Muscle layer of colon (tissue), 2 donors: ENCODE results near the gene SLC22A23.

ENCODE experiments used
- H3K27ac ChIP-seq: one replicate; pipeline ENCODE4 v1.7.0; 2013; ENCODE audit warnings: low read depth, mild to moderate bottlenecking, low read length, moderate library complexity
- H3K27me3 ChIP-seq, 2 donors: one replicate each; pipeline ENCODE4 v1.7.0; 2013; ENCODE audit warnings: low read length in 2 of 2, mild to moderate bottlenecking in 2 of 2; ENCODE audit not compliant: insufficient read depth in 2 of 2, control insufficient read depth in 1 of 2
- H3K36me3 ChIP-seq: one replicate; pipeline ENCODE4 v1.7.0; 2013; ENCODE audit warnings: mild to moderate bottlenecking, low read length; ENCODE audit not compliant: insufficient read depth
- H3K4me1 ChIP-seq: one replicate; pipeline ENCODE4 v1.7.0; 2013; ENCODE audit warnings: mild to moderate bottlenecking, low read length; ENCODE audit not compliant: insufficient read depth
- H3K4me3 ChIP-seq, 2 donors: one replicate each; pipeline ENCODE4 v1.7.0; 2013; ENCODE audit warnings: low read length in 2 of 2, low read depth in 1 of 2, mild to moderate bottlenecking in 1 of 2, moderate library complexity in 1 of 2
- H3K9ac ChIP-seq: one replicate; pipeline ENCODE4 v1.7.0; 2013; ENCODE audit warnings: low read length
- H3K9me3 ChIP-seq: one replicate; pipeline ENCODE4 v1.7.0; 2013; ENCODE audit warnings: mild to moderate bottlenecking, low read length
- donor health status: abdominal sarcoma.
- donor health status: Adenocarcinoma of cecum.

The SLC22A23 gene

DNA sequence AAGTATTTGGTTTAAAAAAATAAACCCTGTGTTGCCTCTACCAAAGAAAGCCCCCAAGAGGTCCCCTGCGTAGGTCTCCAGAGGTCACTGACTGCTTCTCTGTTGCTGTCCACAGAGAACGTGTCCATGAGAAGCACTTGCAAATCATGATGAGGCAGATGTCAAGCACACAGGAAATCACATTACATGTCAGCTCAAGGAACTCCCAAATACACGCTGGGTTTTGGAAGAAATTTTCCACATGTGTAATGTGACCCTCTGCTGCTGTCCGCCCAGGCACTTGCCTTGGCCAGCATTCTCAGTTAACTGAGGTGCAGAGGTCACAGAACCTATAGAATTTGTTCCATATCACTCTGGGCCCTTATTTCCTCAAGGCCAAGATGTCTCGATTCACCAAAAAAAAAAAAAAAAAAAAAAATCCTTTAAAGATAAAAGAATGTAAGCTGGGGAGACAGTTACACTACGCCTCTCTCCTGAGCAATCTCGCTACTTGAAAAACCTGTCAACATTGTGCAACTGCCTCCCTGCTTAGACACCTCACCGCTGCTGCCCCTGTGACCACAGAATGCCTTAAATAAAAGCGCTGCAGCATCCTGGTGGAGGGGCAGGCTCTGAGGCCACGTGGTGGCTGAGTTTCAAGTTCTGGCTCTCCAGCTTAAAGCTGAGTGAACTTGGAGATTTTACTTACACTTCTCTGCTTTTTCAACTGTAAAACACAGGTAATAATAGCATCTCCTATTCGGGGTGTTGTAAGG is 42.3 kb downstream of the SLC22A23 start:
- no peaks in the 10 kb centered on the region for H3K36me3 ChIP-seq
- no peaks in the 10 kb centered on the region for H3K4me1 ChIP-seq
- no peaks in the 10 kb centered on the region for H3K27me3 ChIP-seq
- no peak overlapping the region for H3K9ac ChIP-seq
- H3K9me3 ChIP-seq, result no peaks in the 10 kb centered on the region
- H3K27ac ChIP-seq, result no peak overlapping the region
- no peak overlapping the region for H3K4me3 ChIP-seq

DNA sequence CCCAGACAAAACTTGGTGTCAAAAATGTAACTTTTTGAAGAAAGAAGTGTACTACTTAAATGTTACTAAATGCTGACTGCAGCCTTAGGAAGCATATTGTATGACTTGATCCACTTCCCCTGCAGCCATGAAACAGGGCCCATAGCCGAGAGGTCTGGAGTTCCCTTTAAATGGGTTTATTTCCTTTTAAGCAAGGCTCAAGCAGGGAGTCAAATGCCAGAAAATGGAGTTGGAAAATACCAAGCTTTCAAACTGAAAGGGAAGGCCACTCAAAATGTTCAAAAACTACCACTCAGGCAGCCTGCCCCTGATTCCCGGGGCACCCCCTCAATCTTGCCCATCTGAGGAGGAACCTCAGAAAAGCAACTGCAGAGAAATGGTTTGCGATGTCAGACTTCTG is 43.3 kb downstream of the SLC22A23 start:
- no peaks in the 10 kb centered on the region for H3K9me3 ChIP-seq
- no peak overlapping the region for H3K27ac ChIP-seq
- H3K4me3 ChIP-seq, result no peak overlapping the region
- no peak overlapping the region for H3K9ac ChIP-seq
- no peaks in the 10 kb centered on the region for H3K27me3 ChIP-seq
- H3K36me3 ChIP-seq, result no peaks in the 10 kb centered on the region
- no peaks in the 10 kb centered on the region for H3K4me1 ChIP-seq

DNA sequence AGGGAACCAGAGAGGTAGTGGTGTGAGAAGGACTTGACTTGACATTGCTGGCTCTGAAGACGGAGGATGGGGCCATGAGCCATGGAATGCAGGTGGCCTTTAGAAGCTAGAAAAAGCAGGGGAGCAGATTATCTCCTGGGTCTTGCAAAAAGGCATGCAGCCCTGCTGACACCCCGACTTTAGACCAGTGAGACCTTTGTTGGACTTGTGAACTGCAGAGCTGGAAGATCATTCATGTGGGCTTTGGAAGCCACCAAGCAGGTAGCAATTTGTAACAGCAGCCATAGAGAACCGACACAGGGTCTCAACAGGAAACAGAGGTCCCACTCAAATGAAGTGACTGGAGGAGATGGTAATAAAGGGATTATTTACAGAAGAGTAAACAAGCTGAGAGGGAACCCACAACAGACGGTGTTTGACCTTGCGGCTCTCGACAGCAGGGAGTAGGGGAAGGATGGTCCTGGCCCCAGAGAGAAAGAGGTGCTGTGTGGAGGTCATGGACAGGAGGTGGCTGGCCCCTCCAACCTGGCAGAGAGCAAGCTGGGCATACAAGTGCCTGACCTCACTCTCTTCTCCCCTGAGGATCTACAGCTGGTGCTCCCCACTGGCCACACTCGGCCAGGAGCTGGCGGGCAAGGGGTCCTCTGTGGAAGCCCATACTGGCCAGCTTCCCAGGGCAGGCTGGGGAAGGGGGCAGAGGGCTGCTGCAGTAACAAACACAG is 43.9 kb downstream of the SLC22A23 start:
- Histone ChIP-seq H3K4me1 (no peaks in the 10 kb centered on the region), H3K36me3 (no peaks in the 10 kb centered on the region), H3K27me3 (no peaks in the 10 kb centered on the region), H3K4me3 (no peak overlapping the region), H3K9me3 (no peaks in the 10 kb centered on the region), H3K27ac (no peak overlapping the region), H3K9ac (no peak overlapping the region)

DNA sequence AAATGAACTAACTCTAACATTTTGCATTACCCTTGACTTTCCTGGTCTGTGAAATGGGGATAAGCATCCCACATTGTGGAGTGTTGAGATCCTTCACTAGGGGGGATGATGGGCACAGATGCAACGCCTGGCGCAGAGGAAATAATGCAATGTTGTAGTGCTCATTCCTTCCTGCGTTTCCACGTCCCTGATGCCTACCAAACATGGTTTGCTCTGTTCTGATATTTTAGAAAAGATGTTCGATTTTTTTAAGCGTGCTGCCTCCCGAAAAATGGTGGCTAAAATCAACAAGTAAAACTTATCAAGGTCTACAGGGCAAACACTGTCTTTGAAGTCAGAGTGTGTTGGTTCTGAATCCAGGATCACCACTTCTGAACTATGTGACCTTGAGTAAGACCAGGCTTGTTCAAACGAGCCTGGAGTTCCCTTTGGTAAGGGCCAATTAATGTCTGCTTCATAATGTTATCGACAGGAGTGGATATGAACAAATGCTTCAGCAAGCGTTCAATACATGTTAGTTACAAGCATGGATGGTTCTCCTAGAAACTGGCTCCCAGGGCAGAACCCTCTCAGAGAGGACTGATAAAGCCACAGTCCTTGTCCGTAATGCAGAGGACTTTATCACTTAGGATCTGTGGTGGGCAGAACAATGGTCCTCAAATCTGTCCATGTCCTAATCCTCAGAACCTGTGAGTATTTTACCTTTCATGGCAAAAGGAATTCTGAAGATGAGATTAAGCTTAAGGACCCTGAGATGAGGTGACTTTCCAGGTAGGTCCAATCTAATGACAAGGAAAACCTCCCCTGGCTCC is 44.7 kb downstream of the SLC22A23 start:
- Histone ChIP-seq H3K27me3 (no peaks in the 10 kb centered on the region), H3K36me3 (no peaks in the 10 kb centered on the region), H3K9ac (no peak overlapping the region), H3K27ac (no peak overlapping the region), H3K4me1 (peaks cover 5% of the 10 kb centered on the region), H3K4me3 (no peak overlapping the region), H3K9me3 (no peaks in the 10 kb centered on the region)

DNA sequence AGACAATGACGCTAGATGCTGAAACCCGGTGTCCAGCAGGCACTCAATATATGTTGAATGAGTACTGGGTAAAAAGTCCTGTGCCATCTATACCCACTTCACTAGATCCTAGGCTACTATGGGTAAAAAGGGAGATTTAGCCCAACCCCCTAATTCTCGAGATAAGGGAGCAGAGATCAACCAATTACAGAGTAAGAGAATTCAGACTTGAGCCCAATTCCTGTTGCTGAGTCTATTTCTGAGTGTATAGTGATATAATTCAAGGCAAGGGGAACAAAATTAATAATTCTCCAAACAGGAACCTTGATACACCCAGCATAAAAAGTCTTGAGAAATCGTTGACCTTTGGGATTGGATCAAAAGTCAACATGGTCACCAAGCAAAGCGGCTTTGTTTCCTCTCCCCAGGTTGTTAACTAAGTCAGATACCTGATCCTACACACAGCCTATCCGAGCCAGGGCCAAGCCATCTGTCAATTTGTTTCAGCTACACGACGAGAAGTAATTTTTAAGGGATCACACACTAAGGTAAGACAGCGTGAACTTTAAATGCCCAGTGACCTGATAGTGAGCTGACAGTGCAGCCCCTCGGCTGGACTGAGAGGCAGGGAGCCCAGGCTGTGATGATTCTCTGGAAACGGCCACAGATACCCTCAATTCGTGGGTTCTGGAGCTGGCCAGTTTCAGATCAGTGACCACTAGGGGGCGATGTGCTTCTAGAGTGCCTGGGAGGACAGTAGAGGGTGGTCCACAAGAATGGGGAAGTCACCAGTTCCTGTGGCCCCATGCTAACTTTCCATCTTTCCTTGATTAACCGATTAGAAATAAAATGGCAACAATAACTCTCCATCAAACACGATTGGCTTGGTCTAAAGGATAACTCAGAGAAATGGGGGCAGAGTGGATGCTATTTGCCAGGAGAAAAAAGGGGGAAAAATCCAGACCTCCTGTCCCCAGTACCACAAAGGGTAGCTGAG is 46.2 kb downstream of the SLC22A23 start:
- H3K9ac ChIP-seq, result no peak overlapping the region
- H3K4me3 ChIP-seq, result no peak overlapping the region
- peaks cover 19% of the 10 kb centered on the region for H3K4me1 ChIP-seq
- no peak overlapping the region for H3K27ac ChIP-seq
- H3K36me3 ChIP-seq, result no peaks in the 10 kb centered on the region
- no peaks in the 10 kb centered on the region for H3K27me3 ChIP-seq
- H3K9me3 ChIP-seq, result no peaks in the 10 kb centered on the region

DNA sequence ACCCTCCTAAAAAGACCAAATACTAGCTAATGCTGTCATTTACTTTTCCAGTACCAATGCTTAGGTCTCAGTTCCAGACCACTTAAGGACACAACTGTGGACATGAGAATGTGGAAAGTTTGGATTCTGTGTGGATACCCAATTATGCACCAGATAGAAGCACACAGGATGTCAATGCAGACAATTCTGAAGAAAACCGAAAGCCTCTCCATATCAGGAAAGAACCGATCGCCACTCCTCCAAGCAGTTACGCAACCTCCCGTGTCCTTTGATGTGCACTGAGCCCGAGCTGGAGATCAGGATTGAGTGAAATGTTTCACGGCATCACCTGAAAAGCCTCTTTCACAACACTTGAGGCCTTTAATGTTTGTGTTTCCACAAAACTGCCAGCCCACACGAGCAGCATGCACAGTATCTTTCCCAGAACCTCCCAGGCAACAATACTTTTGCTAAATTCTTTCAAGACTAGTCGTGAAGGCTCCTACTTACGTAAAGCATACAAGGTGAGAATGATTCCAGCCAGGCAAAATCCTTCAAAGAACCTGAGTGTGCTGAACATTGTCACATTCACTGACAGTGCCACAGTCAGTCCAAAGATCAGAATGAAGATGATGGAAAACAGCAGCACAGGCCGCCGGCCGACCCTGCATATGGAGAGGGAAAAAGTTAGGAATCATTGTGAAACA is 47.0 kb downstream of the SLC22A23 start:
- no peak overlapping the region for H3K9ac ChIP-seq
- no peak overlapping the region for H3K4me3 ChIP-seq

DNA sequence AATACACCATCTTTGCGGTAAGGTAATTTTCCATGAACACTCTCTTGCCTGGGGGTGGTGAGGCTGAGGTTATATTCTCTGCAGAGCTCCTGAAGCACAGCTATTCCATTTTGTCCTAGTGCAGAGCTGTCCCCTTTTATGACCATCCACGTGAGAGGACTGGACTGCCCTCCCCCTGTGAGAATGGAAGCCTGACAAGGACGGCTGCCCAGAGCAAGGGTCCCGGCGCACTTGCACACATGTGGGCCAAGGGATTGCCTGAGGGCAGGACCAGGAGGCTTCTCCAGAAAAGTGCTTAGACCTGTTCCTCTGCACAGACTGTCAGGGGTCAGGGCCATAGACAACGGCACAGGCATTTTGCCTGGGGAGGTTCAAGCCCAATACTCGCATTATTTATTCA is 48.2 kb downstream of the SLC22A23 start:
- H3K27me3 ChIP-seq, result no peaks in the 10 kb centered on the region
- no peaks in the 10 kb centered on the region for H3K9me3 ChIP-seq
- H3K27ac ChIP-seq, result no peak overlapping the region
- no peak overlapping the region for H3K4me3 ChIP-seq
- H3K9ac ChIP-seq, result no peak overlapping the region
- H3K36me3 ChIP-seq, result no peaks in the 10 kb centered on the region
- H3K4me1 ChIP-seq, result peaks cover 28% of the 10 kb centered on the region

More for the DNA sequence above, 47.0 kb downstream of the SLC22A23 start:
- Histone ChIP-seq H3K4me1 (peaks cover 24% of the 10 kb centered on the region), H3K27me3 (no peaks in the 10 kb centered on the region), H3K27ac (no peak overlapping the region), H3K36me3 (no peaks in the 10 kb centered on the region), H3K9me3 (no peaks in the 10 kb centered on the region)

DNA sequence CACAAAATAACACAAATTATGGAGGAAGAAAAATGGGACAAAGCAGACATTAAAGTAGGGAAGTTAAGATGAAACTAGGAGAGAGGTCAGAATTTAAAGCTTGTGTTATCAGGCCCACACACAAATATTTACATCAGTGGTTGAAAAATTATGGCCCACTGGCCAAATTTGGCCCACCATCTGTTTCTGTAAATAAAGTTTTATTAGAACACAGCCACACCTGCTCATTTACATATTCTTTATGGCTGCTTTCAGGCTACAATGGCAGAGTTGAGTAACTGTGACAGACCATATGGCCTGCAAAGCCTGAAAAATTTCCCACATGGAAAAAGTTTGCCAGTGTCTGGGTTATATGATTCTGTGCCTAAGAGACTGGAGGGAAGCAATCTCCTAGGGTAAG is 49.0 kb downstream of the SLC22A23 start:
- no peaks in the 10 kb centered on the region for H3K36me3 ChIP-seq
- peaks cover 35% of the 10 kb centered on the region for H3K4me1 ChIP-seq
- H3K27ac ChIP-seq, result no peak overlapping the region
- H3K9ac ChIP-seq, result no peak overlapping the region
- H3K4me3 ChIP-seq, result no peak overlapping the region
- no peaks in the 10 kb centered on the region for H3K27me3 ChIP-seq
- H3K9me3 ChIP-seq, result no peaks in the 10 kb centered on the region

DNA sequence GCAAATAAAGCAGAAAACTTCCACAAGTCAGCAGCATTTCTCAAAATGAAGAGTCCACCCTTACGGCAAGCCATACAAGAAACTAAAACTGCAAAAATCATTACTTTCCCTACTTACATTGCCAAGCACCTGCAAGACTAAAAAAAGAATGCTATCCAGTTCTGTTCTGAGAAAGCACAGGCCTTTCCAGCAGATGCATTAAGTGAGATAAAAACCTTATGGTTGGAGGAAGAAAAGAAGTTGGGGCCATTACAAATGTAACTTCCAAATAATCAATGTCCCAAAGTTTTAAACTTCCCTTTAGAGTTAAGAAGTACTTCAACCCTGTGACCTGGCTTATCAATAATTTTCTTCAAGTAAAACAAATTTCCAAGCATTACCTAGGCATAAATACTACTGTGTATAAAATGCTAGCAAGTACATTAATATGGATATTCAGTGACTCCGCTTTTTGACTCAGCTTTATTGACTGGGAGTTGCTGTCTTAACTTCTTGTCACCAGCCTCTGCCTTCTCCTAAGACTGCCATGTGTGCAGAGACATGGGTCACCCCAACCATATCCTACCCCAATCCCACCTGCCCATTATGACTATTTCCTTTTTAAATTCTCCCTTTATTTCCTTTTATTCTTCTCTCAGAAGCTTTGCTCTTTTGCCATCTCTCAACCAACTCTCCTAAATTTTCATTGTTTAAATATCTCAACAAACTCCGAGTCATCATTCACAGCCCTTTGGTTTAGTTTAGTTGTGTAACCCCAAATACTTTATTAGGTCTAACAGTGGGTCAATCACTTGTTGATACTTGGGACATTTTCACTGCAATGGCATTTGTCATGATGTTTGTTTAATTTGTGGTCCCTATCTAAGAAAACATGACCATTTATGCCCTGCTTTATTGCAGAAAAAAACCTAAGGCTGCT is 49.7 kb downstream of the SLC22A23 start:
- no peak overlapping the region for H3K4me3 ChIP-seq
- no peaks in the 10 kb centered on the region for H3K9me3 ChIP-seq
- no peaks in the 10 kb centered on the region for H3K36me3 ChIP-seq
- H3K27ac ChIP-seq, result no peak overlapping the region
- H3K9ac ChIP-seq, result no peak overlapping the region
- H3K4me1 ChIP-seq, result peaks cover 42% of the 10 kb centered on the region
- H3K27me3 ChIP-seq, result no peaks in the 10 kb centered on the region
